HEK293 (cell line): ENCODE measurements around the gene ASPDH.

Source experiments
- CTCF ChIA-PET: fragments of 350-600 bp; formaldehyde crosslinking; extraction: SDS; loops from one replicate; lab custom pipeline; 2021; ENCODE audit warnings: antibody characterized with exemption; lab: Yijun Ruan, JAX
- POLR2A ChIA-PET: fragments of 300-600 bp; formaldehyde crosslinking; extraction: SDS; loops from one replicate; lab custom pipeline; 2020; ENCODE audit warnings: antibody characterized with exemption, inconsistent platforms; lab: Yijun Ruan, JAX
- H3K27ac ChIP-seq: fragments of 200-500 bp; sonication (Bioruptor generic); 2 replicates; pipeline ENCODE4 v1.5.1; 2014; ENCODE audit warnings: low read depth, low read length, control low read depth, inconsistent platforms; ENCODE audit errors: extremely low read depth
- H3K36me3 ChIP-seq, 2 experiments: fragments of 200-500 bp in 1 of 2; sonication (Bioruptor generic) in 1 of 2; 1 replicate in 1 of 2; 2 replicates in 1 of 2; pipeline ENCODE4 v1.5.1; 2014 to 2017; ENCODE audit warnings: inconsistent platforms in 2 of 2, low read length in 2 of 2; ENCODE audit not compliant: control insufficient read depth in 2 of 2, insufficient read depth in 1 of 2
- H3K4me1 ChIP-seq: fragments of 200-500 bp; sonication (Bioruptor generic); 2 replicates; pipeline ENCODE4 v1.5.1; 2014; ENCODE audit warnings: mild to moderate bottlenecking, low read length, inconsistent platforms; ENCODE audit not compliant: control insufficient read depth, insufficient read depth
- H3K4me3 ChIP-seq: 2 replicates; pipeline ENCODE4 v1.5.1; 2011; ENCODE audit warnings: low read depth, mild to moderate bottlenecking, control low read depth, low read length, moderate library complexity
- H3K9me3 ChIP-seq: fragments of 200-500 bp; sonication (Bioruptor generic); 2 replicates; pipeline ENCODE4 v1.5.1; 2014; ENCODE audit warnings: low read depth, low read length, inconsistent platforms; ENCODE audit not compliant: control insufficient read depth, insufficient read depth
- BCL11B ChIP-seq: fragments of 450-650 bp; formaldehyde crosslinking; IDR thresholded peaks from 2 replicates; pipeline ENCODE4 v1.5.1; 2016; ENCODE audit warnings: low read depth, missing biosample characterization, missing genetic modification characterization
- EGR2 ChIP-seq: fragments of 450-650 bp; formaldehyde crosslinking; IDR thresholded peaks from 2 replicates; pipeline ENCODE4 v1.5.1; 2016; ENCODE audit warnings: low read depth, missing biosample characterization, missing genetic modification characterization
- GLIS1 ChIP-seq: fragments of 450-650 bp; formaldehyde crosslinking; IDR thresholded peaks from 2 replicates; pipeline ENCODE4 v1.5.1; 2016; ENCODE audit warnings: missing biosample characterization, missing genetic modification characterization
- HOXA7 ChIP-seq: sonication (generic); formaldehyde crosslinking; IDR thresholded peaks from 2 replicates; pipeline ENCODE4 v1.8.1; 2022; ENCODE audit warnings: missing genetic modification reagents, borderline replicate concordance
- OVOL3 ChIP-seq: fragments of 450-650 bp; formaldehyde crosslinking; IDR thresholded peaks from 2 replicates; pipeline ENCODE4 v1.5.1; 2016; ENCODE audit warnings: missing biosample characterization, missing genetic modification characterization
- PRDM1 ChIP-seq: fragments of 450-650 bp; formaldehyde crosslinking; IDR thresholded peaks from 2 replicates; pipeline ENCODE4; 2016; ENCODE audit warnings: missing biosample characterization, missing genetic modification characterization
- SALL2 ChIP-seq: fragments of 450-650 bp; formaldehyde crosslinking; IDR thresholded peaks from 2 replicates; pipeline ENCODE4 v1.5.0; 2017; ENCODE audit warnings: missing biosample characterization, mild to moderate bottlenecking, missing genetic modification characterization, borderline replicate concordance
- SP7 ChIP-seq: fragments of 450-650 bp; formaldehyde crosslinking; IDR thresholded peaks from 2 replicates; pipeline ENCODE4 v1.5.1; 2016; ENCODE audit warnings: missing biosample characterization, missing genetic modification characterization
- WT1 ChIP-seq: fragments of 450-650 bp; formaldehyde crosslinking; IDR thresholded peaks from 2 replicates; pipeline ENCODE4 v1.5.1; 2016; ENCODE audit warnings: missing biosample characterization, missing genetic modification characterization
- ZBTB20 ChIP-seq: fragments of 450-650 bp; formaldehyde crosslinking; IDR thresholded peaks from 2 replicates; pipeline ENCODE4 v1.5.1; 2016; ENCODE audit warnings: missing biosample characterization, missing genetic modification characterization
- ZEB2 ChIP-seq: fragments of 450-650 bp; formaldehyde crosslinking; IDR thresholded peaks from 2 replicates; pipeline ENCODE4 v1.5.1; 2016; ENCODE audit warnings: missing biosample characterization, missing genetic modification characterization
- ZIC2 ChIP-seq: fragments of 450-650 bp; formaldehyde crosslinking; IDR thresholded peaks from 2 replicates; pipeline ENCODE4 v1.5.1; 2016; ENCODE audit warnings: missing biosample characterization, missing genetic modification characterization
- ZNF112 ChIP-seq: fragments of 450-650 bp; formaldehyde crosslinking; IDR thresholded peaks from 2 replicates; pipeline ENCODE4 v1.5.0; 2017; ENCODE audit warnings: missing biosample characterization, missing genetic modification characterization
- ZNF114 ChIP-seq: fragments of 450-650 bp; formaldehyde crosslinking; IDR thresholded peaks from 2 replicates; pipeline ENCODE4 v1.5.0; 2017; ENCODE audit warnings: missing biosample characterization, missing genetic modification characterization
- ZNF132 ChIP-seq: fragments of 450-650 bp; formaldehyde crosslinking; IDR thresholded peaks from 2 replicates; pipeline ENCODE4 v1.5.1; 2017; ENCODE audit warnings: missing biosample characterization, missing genetic modification characterization, borderline replicate concordance
- ZNF169 ChIP-seq: fragments of 450-650 bp; formaldehyde crosslinking; IDR thresholded peaks from 2 replicates; pipeline ENCODE4 v1.5.1; 2016; ENCODE audit warnings: missing biosample characterization, missing genetic modification characterization
- ZNF341 ChIP-seq: fragments of 450-650 bp; formaldehyde crosslinking; IDR thresholded peaks from 2 replicates; pipeline ENCODE4; 2016; ENCODE audit warnings: low read depth, missing biosample characterization, missing genetic modification characterization
- ZNF510 ChIP-seq: fragments of 450-650 bp; formaldehyde crosslinking; IDR thresholded peaks from 2 replicates; pipeline ENCODE4 v1.5.1; 2018; ENCODE audit warnings: mild to moderate bottlenecking, missing genetic modification characterization, missing biosample characterization; ENCODE audit not compliant: insufficient replicate concordance
- ZNF529 ChIP-seq: fragments of 450-650 bp; formaldehyde crosslinking; IDR thresholded peaks from 2 replicates; pipeline ENCODE4 v1.5.1; 2017; ENCODE audit warnings: missing genetic modification characterization, missing biosample characterization; ENCODE audit not compliant: insufficient replicate concordance
- ZNF530 ChIP-seq: fragments of 450-650 bp; formaldehyde crosslinking; IDR thresholded peaks from 2 replicates; pipeline ENCODE4 v1.5.1; 2016; ENCODE audit warnings: low read depth, missing biosample characterization, missing genetic modification characterization
- ZNF549 ChIP-seq: fragments of 450-650 bp; IDR thresholded peaks from 2 replicates; pipeline ENCODE4 v1.5.1; 2018; ENCODE audit warnings: missing biosample characterization, missing genetic modification characterization, mild to moderate bottlenecking, inconsistent platforms, moderate library complexity
- ZNF660 ChIP-seq: fragments of 450-650 bp; IDR thresholded peaks from 2 replicates; pipeline ENCODE4 v1.5.1; 2018; ENCODE audit warnings: missing biosample characterization, mild to moderate bottlenecking, missing genetic modification characterization
- ZNF747 ChIP-seq: fragments of 450-650 bp; formaldehyde crosslinking; IDR thresholded peaks from 2 replicates; pipeline ENCODE4 v1.5.1; 2016; ENCODE audit warnings: missing biosample characterization, missing genetic modification characterization
- ZNF792 ChIP-seq: fragments of 450-650 bp; formaldehyde crosslinking; IDR thresholded peaks from 2 replicates; pipeline ENCODE4 v1.5.1; 2016; ENCODE audit warnings: missing biosample characterization, missing genetic modification characterization
- ZNF830 ChIP-seq: fragments of 450-650 bp; IDR thresholded peaks from 2 replicates; pipeline ENCODE4 v1.5.0; 2018; ENCODE audit warnings: missing biosample characterization, missing genetic modification characterization, low read depth, mild to moderate bottlenecking, moderate library complexity
- TF ChIP-seq, protein P1 (sequence below): fragments of 450-650 bp; formaldehyde crosslinking; IDR thresholded peaks from 2 replicates; pipeline ENCODE4 v1.5.1; 2016; ENCODE audit warnings: missing biosample characterization, missing genetic modification characterization
- TF ChIP-seq, protein P2 (sequence below): fragments of 450-650 bp; formaldehyde crosslinking; IDR thresholded peaks from 2 replicates; pipeline ENCODE4 v1.5.1; 2017; ENCODE audit warnings: missing biosample characterization, mild to moderate bottlenecking, missing genetic modification characterization, moderate library complexity
- TF ChIP-seq, protein P3 (sequence below): fragments of 450-650 bp; formaldehyde crosslinking; IDR thresholded peaks from 2 replicates; pipeline ENCODE4; 2016; ENCODE audit warnings: missing biosample characterization, missing genetic modification characterization
- TF ChIP-seq, protein P4 (sequence below): fragments of 450-650 bp; formaldehyde crosslinking; IDR thresholded peaks from 2 replicates; pipeline ENCODE4 v1.5.1; 2016; ENCODE audit warnings: missing biosample characterization, missing genetic modification characterization

The ASPDH gene

DNA sequence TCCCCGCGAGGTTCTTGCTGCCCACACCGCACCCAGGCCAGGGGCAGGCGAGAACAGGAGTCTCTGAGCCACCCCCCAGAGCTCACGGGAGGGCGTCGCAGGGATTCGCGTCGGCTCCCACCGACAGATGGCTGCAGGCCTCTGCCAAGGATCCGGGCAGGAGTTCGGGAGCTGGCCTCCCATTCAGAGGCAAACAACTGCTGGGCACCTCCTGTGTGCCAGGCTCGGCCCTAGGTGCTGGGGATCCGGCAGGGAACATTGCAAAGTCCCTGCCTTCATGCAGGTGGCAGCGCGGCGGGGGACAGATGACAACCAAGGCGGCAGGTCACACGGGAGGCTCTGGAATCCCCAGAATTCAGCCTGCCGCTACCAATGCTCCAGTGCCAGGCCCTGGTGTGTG, 29.2 kb upstream of the ASPDH start (continued):
- no peak for TF ChIP-seq ZNF830 (tag by site-specific recombination)

DNA sequence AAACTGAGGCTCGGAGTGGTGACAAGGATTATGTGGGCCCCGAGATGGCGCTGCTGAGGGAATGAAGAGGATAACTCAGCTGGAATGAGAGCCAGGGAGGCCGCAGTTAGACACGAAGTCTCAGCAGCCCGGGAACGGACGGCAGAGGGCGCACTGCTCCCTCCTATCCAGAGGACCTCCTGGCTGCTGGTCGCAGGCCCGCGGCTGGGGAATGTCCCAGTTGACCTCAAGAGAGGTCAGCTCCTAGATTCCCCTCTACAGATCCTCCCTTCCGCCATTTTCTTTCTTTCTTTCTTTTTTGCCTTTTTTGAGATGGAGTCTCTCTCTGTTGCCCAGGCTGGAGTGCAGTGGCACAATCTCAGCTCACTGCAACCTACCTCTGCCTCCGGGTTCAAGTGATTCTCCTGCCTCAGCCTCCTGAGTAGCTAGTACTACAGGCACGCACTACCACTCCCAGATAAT, 24.1 kb upstream of the ASPDH start:
- CTCF ChIA-PET, result interaction anchor here (0.6 to 9.1 kb wide), 58 partner anchors 10 to 1210 kb away, joined by 3 to 210 read pairs (median 5); partner anchors contain the start of genes C19orf81, GARIN5A, JOSD2 and NR1H2
- H3K27ac ChIP-seq, result no peak overlapping the region
- no peaks in the 10 kb centered on the region for H3K4me1 ChIP-seq
- H3K4me3 ChIP-seq, result no peak overlapping the region
- POLR2A ChIA-PET, result interaction anchor here (0.6 to 1.2 kb wide), 3 partner anchors 19 to 192 kb away, joined by 4 to 10 read pairs (median 5); no protein-coding TSS in a partner anchor
- no peaks in the 10 kb centered on the region for H3K9me3 ChIP-seq
- H3K36me3 ChIP-seq, result no peaks in the 10 kb centered on the region; a peak in 1 of 3 replicates
- TF ChIP-seq PRDM1 (no peak), ZNF114 (no peak), BCL11B (0 out of 2 replicates have a peak, but pooled peaks have one; percentile 52), WT1 (tag by site-specific recombination) (no peak), ZEB2 (no peak), ZNF792 (tag by site-specific recombination) (no peak), ZBTB20 (tag by site-specific recombination) (no peak), ZNF530 (no peak), ZIC2 (tag by site-specific recombination) (no peak), ZNF549 (no peak), ZNF341 (tag by site-specific recombination) (no peak), ZNF169 (no peak), ZNF510 (tag by site-specific recombination) (no peak), ZNF529 (tag by site-specific recombination) (no peak), ZNF132 (tag by site-specific recombination) (no peak), HOXA7 (CRISPR knock-in tag) (no peak), GLIS1 (tag by site-specific recombination) (peak; percentile 71), OVOL3 (no peak), ZNF112 (no peak), EGR2 (no peak), ZNF660 (tag by site-specific recombination) (peak; percentile 79), SP7 (tag by site-specific recombination) (peak; percentile 54; the same call in 1 of the 2 replicates), SALL2 (tag by site-specific recombination) (no peak), ZNF747 (tag by site-specific recombination) (no peak)
- TF ChIP-seq, protein P1, sequence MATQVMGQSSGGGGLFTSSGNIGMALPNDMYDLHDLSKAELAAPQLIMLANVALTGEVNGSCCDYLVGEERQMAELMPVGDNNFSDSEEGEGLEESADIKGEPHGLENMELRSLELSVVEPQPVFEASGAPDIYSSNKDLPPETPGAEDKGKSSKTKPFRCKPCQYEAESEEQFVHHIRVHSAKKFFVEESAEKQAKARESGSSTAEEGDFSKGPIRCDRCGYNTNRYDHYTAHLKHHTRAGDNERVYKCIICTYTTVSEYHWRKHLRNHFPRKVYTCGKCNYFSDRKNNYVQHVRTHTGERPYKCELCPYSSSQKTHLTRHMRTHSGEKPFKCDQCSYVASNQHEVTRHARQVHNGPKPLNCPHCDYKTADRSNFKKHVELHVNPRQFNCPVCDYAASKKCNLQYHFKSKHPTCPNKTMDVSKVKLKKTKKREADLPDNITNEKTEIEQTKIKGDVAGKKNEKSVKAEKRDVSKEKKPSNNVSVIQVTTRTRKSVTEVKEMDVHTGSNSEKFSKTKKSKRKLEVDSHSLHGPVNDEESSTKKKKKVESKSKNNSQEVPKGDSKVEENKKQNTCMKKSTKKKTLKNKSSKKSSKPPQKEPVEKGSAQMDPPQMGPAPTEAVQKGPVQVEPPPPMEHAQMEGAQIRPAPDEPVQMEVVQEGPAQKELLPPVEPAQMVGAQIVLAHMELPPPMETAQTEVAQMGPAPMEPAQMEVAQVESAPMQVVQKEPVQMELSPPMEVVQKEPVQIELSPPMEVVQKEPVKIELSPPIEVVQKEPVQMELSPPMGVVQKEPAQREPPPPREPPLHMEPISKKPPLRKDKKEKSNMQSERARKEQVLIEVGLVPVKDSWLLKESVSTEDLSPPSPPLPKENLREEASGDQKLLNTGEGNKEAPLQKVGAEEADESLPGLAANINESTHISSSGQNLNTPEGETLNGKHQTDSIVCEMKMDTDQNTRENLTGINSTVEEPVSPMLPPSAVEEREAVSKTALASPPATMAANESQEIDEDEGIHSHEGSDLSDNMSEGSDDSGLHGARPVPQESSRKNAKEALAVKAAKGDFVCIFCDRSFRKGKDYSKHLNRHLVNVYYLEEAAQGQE, result no peak
- TF ChIP-seq, protein P2, sequence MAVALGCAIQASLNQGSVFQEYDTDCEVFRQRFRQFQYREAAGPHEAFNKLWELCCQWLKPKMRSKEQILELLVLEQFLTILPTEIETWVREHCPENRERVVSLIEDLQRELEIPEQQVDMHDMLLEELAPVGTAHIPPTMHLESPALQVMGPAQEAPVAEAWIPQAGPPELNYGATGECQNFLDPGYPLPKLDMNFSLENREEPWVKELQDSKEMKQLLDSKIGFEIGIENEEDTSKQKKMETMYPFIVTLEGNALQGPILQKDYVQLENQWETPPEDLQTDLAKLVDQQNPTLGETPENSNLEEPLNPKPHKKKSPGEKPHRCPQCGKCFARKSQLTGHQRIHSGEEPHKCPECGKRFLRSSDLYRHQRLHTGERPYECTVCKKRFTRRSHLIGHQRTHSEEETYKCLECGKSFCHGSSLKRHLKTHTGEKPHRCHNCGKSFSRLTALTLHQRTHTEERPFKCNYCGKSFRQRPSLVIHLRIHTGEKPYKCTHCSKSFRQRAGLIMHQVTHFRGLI (tag by site-specific recombination), result no peak
- TF ChIP-seq, protein P3, sequence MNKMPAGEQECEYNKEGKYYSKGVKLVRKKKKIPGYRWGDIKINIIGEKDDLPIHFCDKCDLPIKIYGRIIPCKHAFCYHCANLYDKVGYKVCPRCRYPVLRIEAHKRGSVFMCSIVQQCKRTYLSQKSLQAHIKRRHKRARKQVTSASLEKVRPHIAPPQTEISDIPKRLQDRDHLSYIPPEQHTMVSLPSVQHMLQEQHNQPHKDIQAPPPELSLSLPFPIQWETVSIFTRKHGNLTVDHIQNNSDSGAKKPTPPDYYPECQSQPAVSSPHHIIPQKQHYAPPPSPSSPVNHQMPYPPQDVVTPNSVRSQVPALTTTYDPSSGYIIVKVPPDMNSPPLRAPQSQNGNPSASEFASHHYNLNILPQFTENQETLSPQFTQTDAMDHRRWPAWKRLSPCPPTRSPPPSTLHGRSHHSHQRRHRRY (tag by site-specific recombination), result no peak
- TF ChIP-seq, protein P4, sequence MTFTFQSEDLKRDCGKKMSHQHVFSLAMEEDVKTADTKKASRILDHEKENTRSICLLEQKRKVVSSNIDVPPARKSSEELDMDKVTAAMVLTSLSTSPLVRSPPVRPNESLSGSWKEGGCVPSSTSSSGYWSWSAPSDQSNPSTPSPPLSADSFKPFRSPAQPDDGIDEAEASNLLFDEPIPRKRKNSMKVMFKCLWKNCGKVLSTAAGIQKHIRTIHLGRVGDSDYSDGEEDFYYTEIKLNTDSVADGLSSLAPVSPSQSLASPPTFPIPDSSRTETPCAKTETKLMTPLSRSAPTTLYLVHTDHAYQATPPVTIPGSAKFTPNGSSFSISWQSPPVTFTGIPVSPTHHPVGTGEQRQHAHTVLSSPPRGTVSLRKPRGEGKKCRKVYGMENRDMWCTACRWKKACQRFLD (tag by site-specific recombination), result no peak
